ENCODE results near the gene ZSCAN12. TPM values are rescaled to one million over a fixed set of nuclear protein-coding genes. Genes with fewer than 3 reads are reported as not detected.
A peak's percentile ranks its signal among the peaks of the same experiment; 100 is the strongest.

ZSCAN12 gene
- total and polyA plus RNA-seq, 2 of the 13 experiments (the other 11 are each of a cell fraction or from before 2014, with no cell fraction given), result 2.8 to 8.9 TPM

DNA sequence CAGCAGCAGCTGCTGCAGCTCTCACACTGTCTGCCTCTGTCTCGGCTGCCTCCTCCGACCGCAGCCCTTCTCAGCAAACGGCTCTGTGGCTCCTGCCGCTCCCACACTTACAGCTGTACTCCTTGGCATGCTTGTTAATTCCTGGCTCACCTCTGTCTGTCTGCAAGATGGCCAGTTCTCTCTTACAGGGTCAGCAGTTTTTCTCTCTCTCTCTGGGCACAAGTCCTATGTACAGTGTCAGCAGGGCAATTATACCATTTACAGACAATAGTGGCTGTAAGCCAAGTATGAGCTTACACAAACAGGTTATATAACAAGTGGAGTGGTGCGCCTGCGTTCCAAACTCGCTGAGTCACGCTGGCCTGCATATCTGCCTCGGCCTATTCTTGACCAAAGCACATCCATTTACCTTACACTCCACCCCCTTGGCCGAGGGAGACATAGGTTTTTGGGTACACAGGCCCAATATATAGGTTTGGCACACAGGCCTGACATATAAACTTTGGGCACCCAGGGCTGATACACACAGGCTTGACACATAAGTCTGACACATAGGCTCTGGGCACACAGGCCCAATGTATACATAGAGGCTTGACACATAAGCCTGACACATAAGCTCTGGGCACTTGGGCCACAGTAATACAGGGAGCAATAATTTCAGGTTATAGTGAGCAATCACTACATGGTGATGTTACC is 45.4 kb downstream of the ZSCAN12 start:
- H4K20me1 ChIP-seq (ENCODE audit: insufficient read depth, low read length), result no peaks in the 10 kb centered on the region
- BruUV-seq (replicated peaks), result no TSS peak
- H3K79me2 ChIP-seq (ENCODE audit: insufficient read depth, low read length), result peaks cover 26% of the 10 kb centered on the region
- DNase-seq (ENCODE audit: low spot score) (no peak), FAIRE-seq (no peak), ATAC-seq (no peak)
- no peak overlapping the region for H3K4me2 ChIP-seq (ENCODE audit: low read depth, low read length)
- H3K27ac ChIP-seq (ENCODE audit: extremely low read length, insufficient read depth, low read length), result no peak overlapping the region
- intact Hi-C loops (cut with micrococcal nuclease; ENCODE audit: unreplicated experiment) (no loop called here), in situ Hi-C loops (cut with HindIII; ENCODE audit: extremely low pct_ligation_motif_present, low pct_unique_long_range_greater_than_20kb) (no loop called here)
- H3K4me3 ChIP-seq (replicated peaks in 1 of 3; ENCODE audit: insufficient read depth in 1 of 3, low read depth in 2 of 3, low read length in 3 of 3), result no peak overlapping the region
- H3K9ac ChIP-seq (ENCODE audit: insufficient read depth, low read depth, low read length), result no peak overlapping the region
- H3K27me3 ChIP-seq (ENCODE audit: control insufficient read depth in 1 of 2, insufficient read depth in 2 of 2, low read length in 2 of 2), result no peaks in the 10 kb centered on the region; a peak in 1 of 5 replicates
- ChIA-PET CTCF (ENCODE audit: low intra/inter-chr PET ratio, low total read pairs) (no interaction called here), POLR2A (interaction anchor here (1.0 to 3.8 kb wide), 4 partner anchors 18 to 218 kb away, joined by 3 to 35 read pairs (median 8); partner anchors contain the start of genes ZSCAN26 and ZSCAN31)
- H3K4me1 ChIP-seq (ENCODE audit: insufficient read depth, low read length), result peaks cover 40% of the 10 kb centered on the region
- H3K36me3 ChIP-seq (replicated peaks in 1 of 2; ENCODE audit: control insufficient read depth in 1 of 2, insufficient read depth in 2 of 2, low read length in 2 of 2), result no peaks in the 10 kb centered on the region
- H2AFZ ChIP-seq (ENCODE audit: low read length), result no peak overlapping the region
- WGBS (ENCODE audit: low lambda C conversion rate), result 92% methylated on average over 11 of the region's 11 CpGs
- no peaks in the 10 kb centered on the region for H3K9me3 ChIP-seq (ENCODE audit: low read length)
- TF ChIP-seq RBFOX2 (IDR thresholded peaks at IDR 0.05; ENCODE audit: low read depth, low read length) (0 out of 2 replicates have a peak, but pooled peaks have one; percentile 24), ETV6 (CRISPR knock-in tag; conservative IDR thresholded peaks at IDR 0.05) (no peak), GATAD2A (CRISPR knock-in tag; IDR thresholded peaks at IDR 0.05) (no peak), ZFP41 (CRISPR knock-in tag; IDR thresholded peaks at IDR 0.05; ENCODE audit: borderline replicate concordance) (no peak), SP2 (CRISPR knock-in tag; IDR thresholded peaks at IDR 0.05) (no peak), CHCHD3 (CRISPR knock-in tag; IDR thresholded peaks at IDR 0.05) (no peak), ZNF687 (CRISPR knock-in tag; IDR thresholded peaks at IDR 0.05) (no peak), TOE1 (CRISPR knock-in tag; IDR thresholded peaks at IDR 0.05) (no peak), ZSCAN31 (CRISPR knock-in tag; IDR thresholded peaks at IDR 0.05; ENCODE audit: low read depth) (peak; percentile 100), MNT (IDR thresholded peaks at IDR 0.05) (no peak), SOX13 (IDR thresholded peaks at IDR 0.05) (no peak), SOX13 (CRISPR knock-in tag; conservative IDR thresholded peaks at IDR 0.05 in 1 of 2, IDR thresholded peaks at IDR 0.05 in 1 of 2) (peak in 1 of 2 experiments; percentile 78; a peak in 2 of 4 replicates)
- TF ChIP-seq, protein P1, sequence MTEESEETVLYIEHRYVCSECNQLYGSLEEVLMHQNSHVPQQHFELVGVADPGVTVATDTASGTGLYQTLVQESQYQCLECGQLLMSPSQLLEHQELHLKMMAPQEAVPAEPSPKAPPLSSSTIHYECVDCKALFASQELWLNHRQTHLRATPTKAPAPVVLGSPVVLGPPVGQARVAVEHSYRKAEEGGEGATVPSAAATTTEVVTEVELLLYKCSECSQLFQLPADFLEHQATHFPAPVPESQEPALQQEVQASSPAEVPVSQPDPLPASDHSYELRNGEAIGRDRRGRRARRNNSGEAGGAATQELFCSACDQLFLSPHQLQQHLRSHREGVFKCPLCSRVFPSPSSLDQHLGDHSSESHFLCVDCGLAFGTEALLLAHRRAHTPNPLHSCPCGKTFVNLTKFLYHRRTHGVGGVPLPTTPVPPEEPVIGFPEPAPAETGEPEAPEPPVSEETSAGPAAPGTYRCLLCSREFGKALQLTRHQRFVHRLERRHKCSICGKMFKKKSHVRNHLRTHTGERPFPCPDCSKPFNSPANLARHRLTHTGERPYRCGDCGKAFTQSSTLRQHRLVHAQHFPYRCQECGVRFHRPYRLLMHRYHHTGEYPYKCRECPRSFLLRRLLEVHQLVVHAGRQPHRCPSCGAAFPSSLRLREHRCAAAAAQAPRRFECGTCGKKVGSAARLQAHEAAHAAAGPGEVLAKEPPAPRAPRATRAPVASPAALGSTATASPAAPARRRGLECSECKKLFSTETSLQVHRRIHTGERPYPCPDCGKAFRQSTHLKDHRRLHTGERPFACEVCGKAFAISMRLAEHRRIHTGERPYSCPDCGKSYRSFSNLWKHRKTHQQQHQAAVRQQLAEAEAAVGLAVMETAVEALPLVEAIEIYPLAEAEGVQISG (CRISPR knock-in tag; IDR thresholded peaks at IDR 0.05), result peak; percentile 21; the same call in 1 of the 2 replicates
- TF ChIP-seq, protein P2, sequence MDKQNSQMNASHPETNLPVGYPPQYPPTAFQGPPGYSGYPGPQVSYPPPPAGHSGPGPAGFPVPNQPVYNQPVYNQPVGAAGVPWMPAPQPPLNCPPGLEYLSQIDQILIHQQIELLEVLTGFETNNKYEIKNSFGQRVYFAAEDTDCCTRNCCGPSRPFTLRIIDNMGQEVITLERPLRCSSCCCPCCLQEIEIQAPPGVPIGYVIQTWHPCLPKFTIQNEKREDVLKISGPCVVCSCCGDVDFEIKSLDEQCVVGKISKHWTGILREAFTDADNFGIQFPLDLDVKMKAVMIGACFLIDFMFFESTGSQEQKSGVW (CRISPR knock-in tag; IDR thresholded peaks at IDR 0.05; ENCODE audit: borderline replicate concordance), result no peak

All from HepG2 (cell line).